ENCODE results near the gene DNAJC22. TPM values are rescaled to one million over a fixed set of nuclear protein-coding genes. Genes with fewer than 3 reads are reported as not detected.

DNAJC22 gene
- total and polyA plus RNA-seq, 4 donors = 0.24 to 1.7 (median 0.89) TPM

GRCh38 chr12:49335955-49336644, 10.6 kb upstream of the DNAJC22 start:
- peaks cover 7 to 75% (median 63%) of the 10 kb centered on the region in 3 donors for H3K27me3 ChIP-seq (ENCODE audit: control insufficient read depth in 3 of 3, insufficient read depth in 3 of 3, low read length in 2 of 3)

DNA sequence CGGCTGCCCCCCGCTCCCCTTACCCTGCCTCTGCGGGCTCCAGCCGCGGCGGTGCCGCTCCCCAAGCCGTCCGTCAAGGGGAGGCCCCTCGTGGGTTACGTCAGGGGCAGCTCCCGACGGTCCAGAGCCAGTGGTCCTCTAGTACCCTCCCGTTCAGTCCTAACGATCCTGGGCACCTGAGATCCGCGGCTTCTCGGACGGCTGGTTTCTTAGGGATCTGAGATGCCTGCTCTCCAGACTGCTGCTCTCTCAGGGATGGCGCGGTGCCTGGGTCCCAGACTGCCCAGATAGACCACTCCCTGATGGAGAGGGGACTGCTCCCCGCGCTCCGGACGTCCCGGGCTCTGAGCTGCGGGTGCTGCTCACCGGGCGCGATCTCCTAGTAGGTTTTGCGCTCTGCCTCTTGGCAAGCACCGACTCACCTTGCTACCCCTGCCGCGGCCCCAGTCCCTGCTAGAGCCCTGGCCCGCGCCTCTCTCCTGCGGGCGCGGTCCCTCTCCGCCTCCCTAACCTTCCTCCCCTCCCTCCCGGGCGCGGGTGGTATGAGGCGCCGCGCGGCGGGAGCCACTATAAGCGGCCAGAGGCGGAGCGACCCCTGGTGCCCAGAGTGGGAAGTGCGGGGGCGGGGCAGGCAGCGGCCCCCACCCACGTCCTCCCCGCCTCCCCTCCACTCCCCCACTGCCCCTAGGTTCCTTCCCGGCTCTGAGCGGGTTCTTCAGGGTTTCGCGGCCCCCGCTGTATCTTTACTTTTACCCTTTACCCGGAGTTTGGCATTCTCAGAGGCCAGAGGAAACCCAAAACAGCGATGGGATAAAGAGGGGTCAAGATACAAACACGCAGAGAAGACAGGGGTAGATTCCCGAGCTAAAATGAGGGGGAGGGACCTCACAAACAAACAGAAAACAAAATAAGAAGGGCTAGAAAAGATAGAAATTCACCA, 9.8 kb upstream of the DNAJC22 start, which contains the start of gene C1QL4:
TSS of gene C1QL4 (minus strand) at position 544 of the 940 bp plus-strand sequence. CDS start 711 bp downstream, outside the sequence.
- Histone ChIP-seq H3K36me3 (ENCODE audit: control insufficient read depth in 4 of 4, insufficient read depth in 4 of 4, low read length in 4 of 4) (no peaks in the 10 kb centered on the region), H3K9ac (ENCODE audit: insufficient read depth in 1 of 2, low read length in 2 of 2) (no peak within 1 kb of the TSS), H3K27me3 (ENCODE audit: control insufficient read depth in 3 of 3, insufficient read depth in 3 of 3, low read length in 2 of 3) (peaks cover 7 to 82% (median 66%) of the 10 kb centered on the region in 3 donors), H3K27ac (ENCODE audit: low read depth in 1 of 2, low read length in 1 of 2) (no peak within 1 kb of the TSS), H3K9me3 (ENCODE audit: control insufficient read depth in 4 of 4, insufficient read depth in 3 of 4, low read length in 3 of 4) (peaks cover 0 to 3% (median 0%) of the 10 kb centered on the region in 4 donors), H3K4me3 (no peak within 1 kb of the TSS), H3K4me1 (ENCODE audit: control insufficient read depth in 5 of 5, insufficient read depth in 5 of 5, low read length in 5 of 5) (peaks cover 0 to 14% (median 5%) of the 10 kb centered on the region in 5 donors)
- DNase-seq = peak; percentile 79 to 89 (median 84)
- WGBS, 2 donors = 3% methylated on average over 53 to 65 of the region's 65 CpGs
- TF ChIP-seq CTCF (IDR thresholded peaks at IDR 0.05; ENCODE audit: control extremely low read depth, extremely low read depth) = peak; percentile 50
- peak; percentile 88 for ATAC-seq (ENCODE audit: insufficient read depth, low FRiP score)

More at GRCh38 chr12:49335955-49336644, 10.6 kb upstream of the DNAJC22 start:
- no peak overlapping the region for H3K27ac ChIP-seq (ENCODE audit: low read depth in 1 of 2, low read length in 1 of 2)
- H3K36me3 ChIP-seq (ENCODE audit: control insufficient read depth in 4 of 4, insufficient read depth in 4 of 4, low read length in 4 of 4) = no peaks in the 10 kb centered on the region
- H3K4me3 ChIP-seq = no peak overlapping the region
- no peak for TF ChIP-seq CTCF (IDR thresholded peaks at IDR 0.05; ENCODE audit: control extremely low read depth, extremely low read depth)
- peaks cover 0 to 3% (median 0%) of the 10 kb centered on the region in 4 donors for H3K9me3 ChIP-seq (ENCODE audit: control insufficient read depth in 4 of 4, insufficient read depth in 3 of 4, low read length in 3 of 4)
- H3K4me1 ChIP-seq (ENCODE audit: control insufficient read depth in 5 of 5, insufficient read depth in 5 of 5, low read length in 5 of 5) = peaks cover 0 to 14% (median 5%) of the 10 kb centered on the region in 5 donors
- no peak overlapping the region for H3K9ac ChIP-seq (ENCODE audit: insufficient read depth in 1 of 2, low read length in 2 of 2)
- ATAC-seq (ENCODE audit: insufficient read depth, low FRiP score) = no peak
- no peak for DNase-seq
- 8 to 13% methylated on average over 63 to 72 of the region's 72 CpGs for WGBS, 2 donors

- Histone ChIP-seq H3K27ac (ENCODE audit: low read depth in 1 of 2, low read length in 1 of 2) (no peak overlapping the region), H3K36me3 (ENCODE audit: control insufficient read depth in 4 of 4, insufficient read depth in 4 of 4, low read length in 4 of 4) (no peaks in the 10 kb centered on the region), H3K9me3 (ENCODE audit: control insufficient read depth in 4 of 4, insufficient read depth in 3 of 4, low read length in 3 of 4) (peaks cover 0 to 3% (median 0%) of the 10 kb centered on the region in 4 donors), H3K4me1 (ENCODE audit: control insufficient read depth in 5 of 5, insufficient read depth in 5 of 5, low read length in 5 of 5) (peaks cover 0 to 26% (median 6%) of the 10 kb centered on the region in 5 donors), H3K4me3 (no peak overlapping the region), H3K27me3 (ENCODE audit: control insufficient read depth in 3 of 3, insufficient read depth in 3 of 3, low read length in 2 of 3) (peaks cover 7 to 88% (median 70%) of the 10 kb centered on the region in 3 donors), H3K9ac (ENCODE audit: insufficient read depth in 1 of 2, low read length in 2 of 2) (no peak overlapping the region)
- 75 to 81% methylated on average over 6 of the region's 6 CpGs for WGBS, 2 donors
- TF ChIP-seq CTCF (IDR thresholded peaks at IDR 0.05; ENCODE audit: control extremely low read depth, extremely low read depth) = no peak
- DNase-seq (no peak), ATAC-seq (ENCODE audit: insufficient read depth, low FRiP score) (no peak)
Observed at GRCh38 chr12:49338830-49339463, 7.7 kb upstream of the DNAJC22 start.
